Right hindlimb (tissue), 1 donor: ENCODE results near the gene STARD13.
A peak's percentile ranks its signal among the peaks of the same experiment; 100 is the strongest.
"Not testable (repeated sequence)": the region's sequence is repeated elsewhere in the genome, so short reads cannot be mapped to it uniquely, and the experiment has no call there.

Experiments used
- DNase-seq: peaks from one replicate; pipeline ENCODE4 v3.0.0-alpha.2; 2018

The STARD13 gene

DNA sequence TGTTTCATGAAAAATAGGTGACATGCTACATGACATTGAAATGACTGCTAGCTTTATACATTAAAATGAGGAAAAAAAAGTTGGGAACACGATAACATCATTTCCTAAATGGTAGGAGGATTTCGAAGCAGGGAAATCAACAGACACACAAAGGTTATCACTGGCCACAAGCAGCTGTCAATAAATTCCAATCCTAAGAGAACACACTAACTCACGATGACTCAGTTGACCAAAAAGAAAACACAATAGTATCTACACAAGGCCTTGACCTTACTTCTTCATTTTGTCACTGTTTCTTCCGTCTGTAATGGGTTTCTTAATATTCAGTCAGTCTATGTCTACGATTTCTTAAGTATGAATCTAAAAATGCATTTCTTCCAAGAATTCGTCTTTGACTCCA, 36.5 kb downstream of the STARD13 start:
- no peak for DNase-seq

GRCh38 chr13:33245505-33246158, 39.9 kb downstream of the STARD13 start:
- no peak for DNase-seq

DNA sequence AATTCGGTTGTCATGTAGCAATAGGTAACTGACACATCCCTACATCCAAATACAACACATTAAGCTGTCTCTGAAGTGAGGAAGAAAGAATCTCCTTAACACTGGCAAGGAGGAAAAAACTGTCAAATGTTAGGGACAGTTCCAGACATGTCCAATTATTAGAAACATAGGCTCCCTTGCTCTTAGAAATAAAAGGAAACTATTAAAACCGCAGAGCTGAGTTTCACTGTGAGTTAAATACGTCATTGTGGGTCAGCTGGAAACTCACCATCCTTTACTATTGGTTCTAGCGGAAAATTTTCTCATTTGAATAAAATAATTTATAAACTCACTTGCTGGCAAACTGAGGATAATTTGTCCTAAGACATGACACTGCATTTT, 40.7 kb downstream of the STARD13 start:
- DNase-seq = no peak

GRCh38 chr13:33244210-33244906, 41.2 kb downstream of the STARD13 start:
- DNase-seq = no peak

DNA sequence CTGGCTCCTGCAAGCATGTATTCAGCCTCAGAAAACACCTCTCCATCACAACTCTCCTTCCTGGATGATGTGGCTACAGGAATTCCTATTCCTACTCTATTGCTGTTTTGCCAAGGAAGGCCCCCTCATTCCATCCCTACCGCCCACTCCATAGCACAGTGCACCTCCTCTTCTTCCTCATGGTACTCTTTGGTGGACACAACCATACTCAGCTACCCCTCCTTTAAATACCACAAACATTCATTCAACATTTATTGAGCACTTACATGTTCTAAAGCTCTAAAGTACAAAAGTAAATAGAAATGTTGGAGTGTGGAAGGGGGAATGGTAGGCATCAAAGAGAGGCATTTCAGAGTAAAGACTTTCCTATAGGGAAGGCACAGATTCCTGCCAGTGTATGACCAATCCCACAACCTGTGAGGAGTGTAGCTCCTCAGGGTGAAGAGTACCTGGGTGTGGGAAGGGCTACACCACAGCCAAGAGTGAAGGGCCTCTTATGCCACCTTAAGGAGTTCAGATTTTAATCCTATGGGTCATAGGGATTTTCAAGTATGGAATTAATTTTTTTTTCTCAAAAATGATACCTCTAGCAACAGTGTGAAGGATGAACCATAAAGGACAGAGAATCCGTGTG, 42.5 kb downstream of the STARD13 start:
- DNase-seq = no peak

GRCh38 chr13:33242372-33242771, 43.2 kb downstream of the STARD13 start:
- DNase-seq = not testable (repeated sequence)

DNA sequence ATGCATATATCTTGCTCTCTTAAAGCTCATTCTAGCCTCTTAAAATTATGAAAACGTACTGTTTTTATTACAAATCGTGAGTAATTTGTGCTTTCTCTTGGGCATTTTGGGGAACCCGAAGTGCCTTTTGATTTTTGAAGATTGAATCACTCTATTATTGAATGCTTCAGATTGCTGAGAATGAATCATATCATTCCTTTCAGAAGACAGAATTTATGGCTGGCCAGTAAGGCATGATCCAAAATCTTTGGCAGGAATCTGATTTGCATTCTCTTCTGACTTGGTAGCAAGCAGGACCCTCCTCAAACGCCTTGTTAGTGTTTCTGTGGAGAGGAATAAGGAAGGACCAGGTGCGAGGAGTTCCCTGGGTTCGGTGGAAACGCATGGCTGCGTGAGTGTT, 49.5 kb downstream of the STARD13 start:
- DNase-seq = no peak

DNA sequence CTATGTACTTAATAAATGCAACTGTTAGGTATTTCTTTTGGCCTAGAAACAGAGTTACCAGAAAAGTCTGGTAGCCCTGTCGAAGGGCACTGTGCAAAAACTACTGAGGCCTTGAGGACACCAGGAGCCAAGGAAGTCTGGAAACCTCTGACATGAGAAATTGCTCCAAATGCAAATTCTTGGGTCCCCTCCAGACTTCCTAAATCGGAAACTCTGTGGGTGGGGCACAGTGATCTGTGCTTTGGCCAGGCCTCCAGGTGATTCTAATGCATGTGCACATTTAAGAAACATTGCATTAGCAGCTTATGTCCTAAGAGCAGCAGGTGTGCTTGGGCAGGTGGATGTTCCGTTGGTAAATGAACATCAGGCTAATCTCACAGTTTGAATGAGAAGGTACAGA, 50.0 kb downstream of the STARD13 start:
- DNase-seq = no peak

GRCh38 chr13:33235078-33235477, 50.5 kb downstream of the STARD13 start:
- no peak for DNase-seq

- DNase-seq = no peak
Observed at GRCh38 chr13:33233547-33233946, 52.0 kb downstream of the STARD13 start.

- DNase-seq = no peak
Observed at GRCh38 chr13:33232883-33233282, 52.7 kb downstream of the STARD13 start.

- no peak for DNase-seq
Observed at GRCh38 chr13:33231339-33231738, 54.2 kb downstream of the STARD13 start.

GRCh38 chr13:33230178-33230881, 55.2 kb downstream of the STARD13 start:
- no peak for DNase-seq

DNA sequence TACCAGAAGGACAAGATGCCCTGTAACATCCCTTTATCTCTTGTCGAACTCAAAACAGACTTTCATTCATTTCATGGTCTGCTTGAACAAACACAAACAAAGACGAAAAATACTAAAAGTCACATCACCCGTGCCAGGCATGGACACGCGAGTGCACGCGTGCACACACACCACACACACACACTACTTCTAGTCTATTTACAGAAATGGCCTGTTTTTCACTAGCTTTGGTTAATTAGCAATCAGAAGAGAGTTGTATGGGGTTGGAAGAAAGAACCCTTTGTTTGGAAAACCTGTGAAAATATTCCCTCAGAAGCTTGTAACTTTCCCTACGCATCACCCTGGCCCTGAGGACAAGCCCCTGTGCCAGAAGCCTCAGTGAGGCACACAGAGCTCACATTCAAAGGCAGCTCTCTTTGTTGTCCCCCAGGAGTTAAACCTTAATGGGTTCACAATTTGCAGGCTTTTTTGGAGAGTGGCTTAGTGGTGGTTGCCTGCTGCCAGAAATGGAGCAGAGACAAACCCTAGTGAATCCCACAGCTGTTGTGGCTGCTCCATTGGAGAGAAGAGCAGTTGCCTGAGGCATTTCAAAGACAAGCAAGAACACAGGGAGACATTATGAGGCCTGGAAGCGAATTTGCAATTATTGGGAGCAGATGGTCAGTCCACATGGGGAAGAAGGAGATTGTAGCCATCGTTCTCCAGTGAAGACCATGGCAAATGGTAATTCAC, 55.9 kb downstream of the STARD13 start:
- DNase-seq = peak; percentile 83

- no peak for DNase-seq
Observed at GRCh38 chr13:33228648-33229445, 56.7 kb downstream of the STARD13 start.

- no peak for DNase-seq
Observed at GRCh38 chr13:33227927-33228647, 57.5 kb downstream of the STARD13 start.

GRCh38 chr13:33224686-33225085, 60.9 kb downstream of the STARD13 start:
- DNase-seq = no peak

DNA sequence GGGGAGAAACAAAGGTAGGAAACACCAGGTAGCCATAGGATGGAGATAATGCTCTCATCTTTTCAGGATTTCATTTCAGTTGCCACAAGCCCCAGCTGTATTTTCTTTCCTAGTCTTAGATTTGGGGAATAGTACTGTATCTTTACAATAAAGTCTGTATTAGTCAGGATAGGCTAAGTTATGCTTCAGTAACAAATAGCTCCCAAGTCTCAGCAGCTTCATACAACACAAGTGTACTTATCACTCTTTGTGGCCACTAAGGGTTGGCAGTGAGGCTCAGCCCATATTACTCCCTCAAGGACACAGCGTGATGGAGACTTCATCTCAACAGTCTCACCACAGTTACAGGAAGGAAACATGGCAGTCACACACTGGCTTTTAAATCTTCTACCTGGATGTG, 61.4 kb downstream of the STARD13 start:
- no peak for DNase-seq

DNA sequence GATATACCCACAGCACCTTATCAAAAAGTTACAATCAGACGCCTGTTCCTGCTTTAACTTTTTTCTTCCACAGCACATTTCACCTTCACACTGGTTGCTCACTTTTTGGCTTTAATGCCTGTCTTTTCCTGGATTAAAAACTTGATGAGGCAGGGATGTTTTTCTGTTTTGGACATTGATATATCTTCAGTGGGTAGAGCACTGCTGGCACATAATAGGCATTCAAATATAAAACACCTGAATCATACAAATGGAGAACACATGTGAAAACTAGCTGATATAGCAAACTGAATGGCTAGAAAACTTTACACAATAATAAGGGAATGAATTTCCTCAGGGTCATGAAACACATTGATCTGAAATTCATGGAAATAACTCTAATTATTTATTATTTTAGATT, 65.6 kb downstream of the STARD13 start:
- no peak for DNase-seq

- DNase-seq = no peak
Observed at GRCh38 chr13:33218426-33218825, 67.1 kb downstream of the STARD13 start.

DNA sequence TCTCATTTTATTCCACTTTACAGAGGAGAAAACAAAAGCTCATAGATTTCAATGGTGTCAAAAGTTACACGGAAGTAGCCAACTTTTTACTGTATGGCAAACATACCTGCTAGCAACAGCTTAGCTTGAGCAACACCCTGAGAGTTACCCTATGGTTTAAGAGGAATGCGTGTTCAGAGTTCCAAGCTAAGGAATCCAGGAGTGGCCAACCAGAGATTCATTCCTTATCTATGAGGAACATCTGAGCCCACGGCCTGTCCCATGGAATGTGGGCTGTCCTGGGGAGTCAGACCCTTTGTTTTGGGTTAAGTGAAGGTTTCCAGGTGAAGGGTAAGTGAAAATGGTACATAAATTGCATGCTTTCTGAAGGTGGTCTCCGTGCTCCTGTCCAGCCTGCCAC, 67.5 kb downstream of the STARD13 start:
- DNase-seq = no peak
